GM19328 (cell line): ENCODE measurements around the gene DTX3.
"Not testable (repeated sequence)": the region's sequence is repeated elsewhere in the genome, so short reads cannot be mapped to it uniquely, and the experiment has no call there.

ENCODE experiments used
- ATAC-seq: cut with Tn5 transposase; IDR thresholded peaks from one replicate; pipeline ENCODE4 v1.9.1; 2021; ENCODE audit warnings: mild to moderate bottlenecking, moderate library complexity; ENCODE audit not compliant: unreplicated experiment

DTX3 gene

DNA sequence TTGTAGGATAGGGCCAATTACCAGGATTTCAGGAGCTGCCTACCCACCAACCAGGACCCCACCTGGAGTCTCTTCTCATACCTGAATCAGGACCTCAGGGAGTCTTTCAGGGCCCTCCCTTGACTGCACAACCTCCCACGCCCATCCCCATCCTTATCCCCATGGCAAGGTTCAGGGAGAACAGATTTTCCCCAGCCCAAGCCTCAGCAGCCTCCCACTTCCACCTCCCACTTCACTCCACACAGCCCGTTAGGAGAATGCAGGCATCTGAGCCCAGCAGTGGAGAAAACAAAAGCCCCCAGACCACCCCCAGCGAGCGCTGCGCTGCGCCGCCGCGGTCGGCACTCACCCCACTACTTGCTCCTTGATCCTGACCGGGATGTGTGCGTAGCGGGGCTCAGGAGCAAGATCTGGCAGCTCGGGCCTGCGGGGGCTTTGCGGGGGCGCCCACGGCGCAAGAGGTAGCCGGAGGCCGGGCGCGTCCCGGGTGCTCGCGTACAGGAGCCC is 27.0 kb downstream of the DTX3 start:
- no peak for ATAC-seq

DNA sequence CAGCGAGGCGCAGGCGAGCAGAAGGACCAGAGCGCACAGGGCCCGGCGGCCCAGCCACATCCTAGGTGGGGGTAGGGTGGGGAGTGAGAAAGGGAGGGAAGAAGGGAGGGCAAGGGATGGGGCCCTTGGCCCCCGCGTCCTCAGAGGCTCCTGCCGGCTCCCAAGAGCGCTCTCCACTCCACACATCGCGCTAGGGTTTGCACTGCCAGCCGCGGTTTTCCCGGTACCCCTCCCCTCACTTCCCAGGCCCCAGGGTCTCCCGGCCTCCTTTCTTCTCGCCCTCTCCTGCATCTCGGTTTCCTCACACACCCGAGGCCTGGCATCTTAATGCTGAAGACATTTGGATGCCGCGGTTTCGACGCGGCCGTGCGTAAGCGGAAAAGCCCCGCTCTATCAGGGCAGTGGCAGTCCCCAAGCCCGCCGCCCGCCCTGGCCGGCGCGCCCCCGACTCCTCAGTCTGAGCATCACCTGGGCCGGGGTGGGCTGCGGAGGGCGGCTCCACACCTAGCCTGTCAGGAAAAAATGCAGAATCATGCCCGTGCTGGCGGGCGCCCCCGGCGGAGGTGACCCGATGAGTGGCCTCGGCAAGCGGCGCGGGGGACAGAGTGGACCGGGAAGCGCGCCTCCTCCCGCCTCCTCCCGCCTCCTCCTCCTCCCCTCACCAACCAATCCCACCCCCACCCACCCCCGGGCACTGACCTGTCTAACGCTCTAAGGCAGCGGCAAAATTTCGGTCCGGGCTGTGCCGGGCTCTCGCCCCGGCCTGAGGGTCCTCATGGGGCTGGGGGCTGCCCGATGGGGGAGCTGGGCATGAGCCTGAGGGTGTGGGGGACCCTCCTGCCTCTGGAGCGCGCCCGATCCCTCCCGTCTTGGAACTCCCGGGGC is 27.7 kb downstream of the DTX3 start:
- no peak for ATAC-seq

DNA sequence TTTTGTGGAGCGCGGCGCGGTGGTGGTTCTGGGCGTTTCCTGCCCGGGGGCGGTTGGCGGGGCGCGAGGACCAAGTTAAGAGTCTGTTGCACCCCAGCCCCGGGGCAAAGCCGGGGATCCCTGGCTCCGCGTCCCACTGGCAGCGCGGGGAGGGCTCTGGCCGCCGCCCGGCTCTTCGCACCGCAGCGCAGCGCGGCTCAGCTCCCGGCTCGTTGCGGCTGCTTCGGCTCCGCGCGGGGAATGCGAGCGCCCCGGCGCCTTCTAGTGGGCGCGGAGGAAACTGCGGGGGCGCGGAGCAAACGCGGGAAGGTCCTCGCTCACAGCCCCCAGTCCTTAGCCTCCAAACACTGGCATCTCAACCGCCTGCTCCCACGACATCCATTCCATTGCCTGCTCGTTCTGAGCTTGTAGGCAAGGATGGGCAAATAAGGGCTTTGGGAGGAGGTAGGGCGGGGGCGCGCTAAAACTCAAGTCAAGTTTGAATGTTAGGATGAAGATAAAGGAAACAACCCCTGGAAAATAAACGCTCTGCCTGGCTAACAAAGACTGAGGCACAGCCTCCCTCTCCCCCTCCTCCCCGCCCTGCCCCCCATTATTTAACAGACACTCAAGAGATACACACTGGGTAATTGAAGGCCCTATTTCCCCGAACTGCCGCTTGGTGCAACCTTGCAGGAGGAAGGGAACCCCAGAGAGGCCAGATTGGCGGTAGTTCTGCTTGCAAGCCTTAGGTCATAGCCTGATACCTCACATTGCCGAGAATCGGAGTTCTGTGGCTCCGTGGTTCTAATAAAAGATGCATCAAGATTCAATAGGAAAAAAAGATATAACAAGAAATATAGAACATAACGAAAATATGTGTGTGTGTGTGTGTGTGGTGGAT is 28.6 kb downstream of the DTX3 start, which contains the start of gene B4GALNT1:
B4GALNT1 (minus strand) TSS at position 244 of the 883 bp plus-strand sequence. CDS start 1,069 bp downstream, outside the sequence.
- peak; percentile 76 for ATAC-seq

DNA sequence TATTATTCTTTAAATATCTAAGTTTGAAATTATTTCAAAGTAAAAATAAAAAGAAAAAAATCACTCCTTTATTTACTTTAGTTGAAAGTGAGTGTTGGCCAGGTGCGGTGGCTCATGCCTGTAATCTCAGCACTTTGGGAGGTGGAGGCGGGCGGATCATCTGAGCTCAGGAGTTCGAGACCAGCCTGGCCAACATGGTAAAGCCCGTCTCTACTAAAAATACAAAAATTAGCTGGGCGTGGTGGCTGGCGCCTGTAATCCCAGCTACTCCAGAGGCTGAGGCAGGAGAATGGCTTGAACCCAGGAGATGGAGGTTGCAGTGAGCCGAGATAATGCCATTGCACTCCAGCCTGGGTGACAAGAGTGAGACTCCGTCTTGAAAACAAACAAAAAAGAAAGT is 32.1 kb downstream of the DTX3 start:
- not testable (repeated sequence) for ATAC-seq

DNA sequence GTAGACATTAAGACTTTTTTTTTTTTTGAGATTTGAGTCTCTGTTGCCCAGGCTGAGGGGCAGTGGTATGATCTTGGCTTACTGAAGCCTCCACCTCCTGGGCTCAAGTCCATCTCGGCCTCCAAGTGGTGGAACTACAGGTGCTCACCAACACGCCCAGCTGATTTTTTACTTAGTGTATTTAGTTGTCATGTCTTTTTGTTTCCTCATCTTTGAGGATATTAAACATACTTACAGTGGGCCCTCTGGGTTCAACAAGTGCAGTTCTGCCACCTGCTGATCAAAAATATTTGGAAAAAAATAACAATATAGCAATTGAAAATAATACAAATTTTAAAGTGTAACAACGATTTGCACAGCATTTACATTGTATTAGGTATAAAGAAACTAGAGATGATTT is 32.7 kb downstream of the DTX3 start:
- no peak for ATAC-seq

DNA sequence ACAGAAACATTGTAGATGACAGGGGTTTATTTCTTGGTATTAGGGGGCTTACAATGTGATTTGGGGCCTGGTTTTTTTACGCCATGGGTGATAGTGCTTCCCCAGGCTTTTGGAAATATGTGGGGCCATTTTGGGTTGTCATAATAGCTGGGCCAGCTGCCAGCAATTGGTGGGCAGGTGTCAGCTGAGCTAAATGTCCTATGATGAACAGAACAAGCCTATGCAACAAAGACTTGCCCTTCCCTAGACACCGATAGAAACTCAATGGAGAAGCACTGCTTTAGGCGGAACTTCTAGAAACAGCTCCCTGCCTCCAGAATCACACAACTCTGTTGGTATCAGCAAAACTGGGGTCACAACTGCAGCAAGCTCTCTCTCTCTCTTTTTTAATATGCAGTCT is 33.5 kb downstream of the DTX3 start:
- no peak for ATAC-seq

DNA sequence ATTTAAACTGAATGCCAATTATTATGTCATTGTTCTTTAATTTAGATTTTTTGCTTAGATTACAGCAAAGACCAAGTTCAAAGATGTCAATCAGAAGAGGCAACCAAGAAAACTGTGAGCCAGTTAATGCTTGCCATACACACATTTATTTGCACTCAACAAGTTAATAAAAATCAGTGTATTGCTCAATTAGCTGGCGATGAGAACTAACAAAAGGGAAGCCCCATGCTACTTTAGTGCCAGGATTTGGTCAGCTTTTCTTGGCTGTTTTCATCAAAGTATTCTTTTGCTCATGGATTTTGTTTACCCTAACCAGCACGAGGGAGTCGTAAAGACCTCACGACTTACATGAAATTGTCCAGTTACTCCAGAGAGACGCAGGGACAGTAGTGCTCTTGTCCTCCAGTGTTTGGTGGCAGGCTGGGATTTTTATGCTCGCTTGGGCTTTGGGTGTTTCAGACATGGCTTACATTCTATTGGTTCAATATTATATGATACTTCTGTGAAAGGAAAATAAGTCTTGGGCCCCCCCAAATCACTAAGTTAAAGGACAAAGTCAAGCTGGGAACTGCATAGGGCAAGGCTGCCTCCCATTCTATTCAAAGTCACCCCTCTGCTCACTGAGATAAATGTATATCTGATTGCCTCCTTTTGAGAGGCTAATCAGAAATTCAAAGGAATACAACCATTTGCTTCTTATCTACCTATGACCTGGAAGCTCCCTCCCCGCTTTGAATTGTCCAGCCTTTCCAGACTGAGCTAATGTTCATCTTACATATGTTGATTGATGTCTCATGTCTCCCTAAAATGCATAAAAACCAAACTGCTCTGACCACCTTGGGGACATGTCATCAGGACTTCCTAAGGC is 35.8 kb downstream of the DTX3 start:
- ATAC-seq = no peak

DNA sequence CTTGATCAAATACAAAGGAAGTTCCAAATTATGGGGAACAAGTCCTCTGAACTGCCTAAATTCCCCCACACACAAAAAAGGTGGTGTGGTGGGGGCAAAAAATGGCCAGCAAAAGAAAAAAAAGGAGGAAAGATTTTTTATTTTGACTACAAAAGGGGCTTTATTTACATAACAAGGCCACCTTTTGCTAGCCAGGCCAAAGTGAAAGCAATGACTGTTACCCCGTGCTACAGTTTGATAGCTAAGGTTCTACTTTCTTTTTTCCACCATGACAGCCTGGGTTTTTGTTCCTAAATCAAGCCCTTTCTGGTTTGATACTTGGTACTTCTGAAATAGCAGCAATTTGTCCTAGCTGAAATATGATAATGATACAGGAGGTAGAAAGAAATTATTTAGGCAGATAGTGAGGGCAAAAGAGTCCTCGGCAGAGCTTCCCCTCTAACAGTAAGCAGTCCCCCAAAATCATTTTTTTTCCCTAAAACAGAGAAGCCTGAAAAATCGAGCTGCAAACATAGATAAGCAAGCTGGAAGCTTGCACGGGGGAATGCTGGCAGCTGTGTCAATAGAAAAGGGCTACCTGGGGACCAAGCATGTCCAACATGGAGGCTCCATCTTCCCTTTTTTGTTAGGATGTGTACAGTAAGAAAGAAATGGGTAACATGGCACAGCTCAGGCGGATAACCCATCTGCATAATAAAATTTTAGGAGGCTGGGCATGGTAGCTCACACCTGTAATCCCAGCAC is 37.2 kb downstream of the DTX3 start:
- no peak for ATAC-seq

DNA sequence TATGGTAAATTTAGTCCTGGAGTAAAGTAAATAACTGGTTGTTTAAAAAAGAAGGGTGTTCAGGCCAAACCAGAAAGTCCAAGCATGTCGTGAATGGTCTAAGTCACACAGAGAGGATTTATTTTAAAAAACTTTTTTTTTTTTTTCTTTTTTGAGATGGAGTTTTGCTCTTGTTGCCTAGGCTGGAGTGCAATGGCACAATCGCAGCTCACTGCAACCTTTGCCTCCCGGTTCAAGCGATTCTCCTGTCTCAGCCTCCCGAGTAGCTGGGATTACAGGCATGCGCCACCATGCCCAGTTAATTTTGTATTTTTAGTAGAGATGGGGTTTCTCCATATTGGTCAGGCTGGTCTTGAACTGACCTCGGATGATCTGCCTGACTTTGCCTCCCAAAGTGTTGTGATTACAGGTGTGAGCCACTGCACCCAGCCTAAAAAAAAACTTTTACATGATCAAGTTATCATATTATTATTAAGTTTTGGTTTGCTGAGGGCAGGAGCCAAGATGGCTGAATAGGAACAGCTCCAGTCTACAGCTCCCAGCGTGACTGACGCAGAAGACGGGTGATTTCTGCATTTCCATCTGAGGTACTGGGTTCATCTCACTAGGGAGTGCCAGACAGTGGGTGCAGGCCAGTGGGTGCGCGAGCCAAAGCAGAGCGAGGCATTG is 41.5 kb downstream of the DTX3 start:
- ATAC-seq = not testable (repeated sequence)

DNA sequence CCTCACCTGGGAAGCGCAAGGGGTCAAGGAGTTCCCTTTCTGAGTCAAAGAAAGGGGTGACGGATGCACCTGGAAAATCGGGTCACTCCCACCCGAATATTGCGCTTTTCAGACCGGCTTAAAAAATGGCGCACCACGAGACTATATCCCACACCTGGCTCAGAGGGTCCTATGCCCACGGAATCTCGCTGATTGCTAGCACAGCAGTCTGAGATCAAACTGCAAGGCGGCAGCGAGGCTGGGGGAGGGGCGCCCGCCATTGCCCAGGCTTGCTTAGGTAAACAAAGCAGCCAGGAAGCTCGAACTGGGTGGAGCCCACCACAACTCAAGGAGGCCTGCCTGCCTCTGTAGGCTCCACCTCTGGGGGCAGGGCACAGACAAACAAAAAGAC is 42.0 kb downstream of the DTX3 start:
- not testable (repeated sequence) for ATAC-seq

DNA sequence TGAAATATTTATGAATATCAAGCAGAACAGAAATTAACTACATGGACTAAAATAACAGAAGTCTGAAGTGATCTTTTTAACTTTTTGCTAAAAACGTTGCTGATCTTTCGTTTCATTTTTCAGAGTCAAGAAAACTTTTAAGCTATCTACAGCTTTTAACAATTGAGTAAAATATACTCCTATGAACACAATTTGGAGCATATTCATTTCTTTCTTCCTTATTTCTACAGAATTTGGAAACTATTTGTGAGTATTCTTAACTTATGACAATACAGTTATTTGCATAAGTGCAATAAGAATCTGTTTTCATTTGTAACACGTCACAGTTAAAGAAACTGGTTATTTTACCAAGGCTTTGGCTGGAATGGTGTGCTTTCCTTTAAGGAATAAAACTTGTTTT is 49.4 kb downstream of the DTX3 start:
- no peak for ATAC-seq

DNA sequence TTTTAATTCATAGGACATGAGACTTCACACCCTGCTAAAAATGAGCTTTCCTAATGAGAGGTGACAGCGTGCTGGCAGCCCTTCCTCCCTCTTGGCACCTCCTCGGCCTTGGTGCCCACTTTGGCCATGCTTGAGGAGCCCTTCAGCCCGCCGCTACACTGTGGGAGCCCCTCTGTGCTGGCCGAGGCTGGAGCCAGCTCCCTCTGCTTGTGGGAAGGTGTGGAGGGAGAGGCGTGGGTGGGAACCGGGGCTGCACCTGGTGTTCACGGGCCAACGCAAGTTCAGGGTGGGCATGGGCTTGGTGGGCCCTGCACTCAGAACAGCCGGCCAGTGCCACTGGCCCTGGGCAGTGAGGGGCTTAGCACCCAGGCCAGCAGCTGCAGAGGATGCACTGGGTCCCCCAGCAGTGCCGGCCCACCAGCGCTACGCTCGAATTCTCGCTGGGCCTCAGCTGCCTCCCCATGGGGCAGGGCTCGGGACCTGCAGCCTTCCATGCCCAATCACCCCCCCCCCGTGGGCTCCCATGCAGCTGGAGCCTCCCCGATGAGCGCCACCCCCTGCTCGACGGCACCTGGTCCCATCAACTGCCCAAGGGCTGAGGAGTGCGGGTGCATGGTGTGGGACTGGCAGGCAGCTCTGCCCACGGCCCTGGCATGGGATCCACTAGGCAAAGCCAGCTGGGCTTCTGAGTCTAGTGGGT is 51.1 kb downstream of the DTX3 start:
- ATAC-seq = no peak

DNA sequence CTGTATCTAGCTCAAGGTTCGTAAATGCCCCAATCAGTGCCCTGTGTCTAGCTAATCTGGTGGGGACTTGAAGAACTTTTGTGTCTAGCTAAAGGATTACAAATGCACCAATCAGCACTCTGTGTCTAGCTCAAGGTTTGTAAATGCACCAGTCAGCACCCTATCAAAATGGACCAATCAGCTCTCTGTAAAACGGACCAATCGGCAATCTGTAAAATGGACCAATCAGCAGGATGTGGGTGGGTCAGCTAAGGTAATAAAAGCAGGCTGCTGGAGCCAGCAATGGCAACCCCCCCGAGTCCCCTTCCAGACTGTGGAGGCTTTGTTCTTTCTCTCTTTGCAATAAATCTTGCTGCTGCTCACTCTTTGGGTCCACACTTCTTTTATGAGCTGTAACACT is 51.8 kb downstream of the DTX3 start:
- ATAC-seq = not testable (repeated sequence)

DNA sequence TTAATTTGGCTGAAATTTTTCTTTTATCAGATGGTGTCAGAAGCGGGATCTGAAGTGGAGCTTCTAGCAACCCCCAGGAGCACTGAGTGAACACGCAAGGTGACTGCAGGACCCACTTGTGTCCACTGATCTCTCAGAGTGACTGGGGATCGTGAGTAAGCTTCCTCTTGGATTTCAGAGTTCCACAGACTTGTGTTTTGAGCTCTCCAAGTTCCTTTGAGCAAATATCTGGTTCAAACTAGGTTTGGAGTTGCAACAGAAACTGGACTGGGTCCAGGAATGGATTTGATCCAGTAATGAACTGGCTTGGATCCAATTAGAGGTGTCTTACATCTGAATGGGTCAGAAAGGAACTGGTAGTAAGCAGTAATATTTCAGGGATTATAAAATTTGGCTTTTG is 53.1 kb downstream of the DTX3 start:
- ATAC-seq = no peak

DNA sequence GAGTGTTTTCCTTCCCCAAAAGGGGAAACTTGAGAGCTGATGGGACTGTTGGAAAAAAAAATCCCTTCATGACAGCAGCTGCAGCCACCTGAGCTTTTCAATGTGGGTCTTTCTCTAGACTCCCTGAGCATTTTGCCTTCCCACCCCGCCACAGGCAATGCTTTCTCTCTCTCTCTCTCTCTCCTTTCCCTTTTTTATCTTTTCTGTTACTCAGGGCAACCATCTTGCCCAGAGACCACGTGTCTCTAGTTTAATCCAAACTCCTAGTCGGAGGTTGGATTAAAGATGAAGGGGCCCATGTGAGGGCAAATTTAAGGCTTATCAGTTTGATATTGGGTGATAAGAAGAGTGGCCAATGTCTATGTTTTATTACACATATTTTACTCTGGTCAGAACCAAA is 54.3 kb downstream of the DTX3 start:
- no peak for ATAC-seq
